HG03139 (cell line): ENCODE data around the gene LACTB.
A peak's percentile ranks its signal among the peaks of the same experiment; 100 is the strongest.

Source experiments
- ATAC-seq: cut with Tn5 transposase; IDR thresholded peaks from one replicate; pipeline ENCODE4 v1.9.1; 2021; ENCODE audit not compliant: unreplicated experiment

The LACTB gene

GRCh38 chr15:63121382-63122001 lies at the start of gene LACTB:
Gene LACTB (plus strand): TSS chr15:63121861. CDS start chr15:63121872, 11 bp downstream.
- peak; percentile 55 for ATAC-seq

- no peak for ATAC-seq
These were observed 49.5 kb upstream of the LACTB start for GRCh38 chr15:63072023-63072650.

GRCh38 chr15:63072809-63073277 lies 48.8 kb upstream of the LACTB start:
- ATAC-seq = no peak

GRCh38 chr15:63073497-63074172 lies 48.0 kb upstream of the LACTB start:
- no peak for ATAC-seq

GRCh38 chr15:63075015-63075983 lies 46.4 kb upstream of the LACTB start:
- no peak for ATAC-seq

- ATAC-seq = no peak
These were observed 45.5 kb upstream of the LACTB start for GRCh38 chr15:63075984-63076713.

DNA sequence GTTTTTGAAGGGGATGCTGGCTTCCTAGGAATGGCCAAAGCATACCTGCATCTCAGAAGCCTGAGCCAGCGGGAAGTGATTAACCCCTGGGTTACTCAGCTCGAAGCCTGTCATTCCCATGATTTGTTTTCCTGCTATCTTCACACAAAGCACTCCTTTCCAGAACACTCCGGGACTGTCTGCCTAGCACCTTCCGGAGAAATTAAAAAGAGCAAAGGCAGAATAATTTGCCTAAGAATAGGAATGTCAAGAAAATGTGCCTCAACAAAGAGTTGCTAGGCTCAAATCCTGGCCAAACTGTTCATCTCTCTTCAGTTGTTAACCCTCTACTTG lies 45.0 kb upstream of the LACTB start:
- no peak for ATAC-seq

GRCh38 chr15:63077952-63078351 lies 43.7 kb upstream of the LACTB start:
- no peak for ATAC-seq

- no peak for ATAC-seq
These were observed 41.6 kb upstream of the LACTB start for GRCh38 chr15:63079947-63080626.

DNA sequence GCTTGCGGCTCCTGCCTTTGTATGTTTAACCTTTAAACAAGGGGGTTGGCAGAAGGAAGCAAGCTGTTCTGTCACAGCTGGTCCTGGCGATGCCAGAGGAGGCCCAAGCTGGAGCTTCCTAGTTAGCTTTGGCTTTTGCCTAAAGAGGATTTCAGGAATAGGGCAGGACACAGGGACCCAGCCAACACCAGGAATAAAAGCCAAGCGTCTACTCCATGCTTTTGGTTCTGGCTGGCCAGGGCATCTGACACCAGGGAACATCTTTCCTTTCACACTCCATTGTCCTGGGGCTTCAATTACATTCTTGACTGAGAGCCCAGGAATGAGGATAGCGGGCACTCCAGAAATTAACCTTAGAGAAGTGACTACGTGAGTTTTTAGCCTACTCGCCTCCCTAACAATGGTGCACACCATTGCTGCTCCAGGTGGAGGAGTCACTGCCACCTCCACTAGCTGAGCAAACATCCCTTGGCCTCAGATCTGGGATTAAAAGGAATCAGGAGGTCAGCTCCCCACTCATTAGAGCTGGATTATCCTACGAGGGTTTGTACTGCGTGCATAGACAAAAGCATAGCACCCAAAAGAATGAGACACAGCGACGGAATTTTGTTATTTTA lies 40.9 kb upstream of the LACTB start:
- no peak for ATAC-seq

- ATAC-seq = no peak
These were observed 39.3 kb upstream of the LACTB start for GRCh38 chr15:63082366-63082765.

- ATAC-seq = no peak
These were observed 38.6 kb upstream of the LACTB start for GRCh38 chr15:63083044-63083443.

GRCh38 chr15:63083541-63083940 lies 38.1 kb upstream of the LACTB start:
- no peak for ATAC-seq

GRCh38 chr15:63084806-63085205 lies 36.9 kb upstream of the LACTB start:
- no peak for ATAC-seq

GRCh38 chr15:63085289-63085688 lies 36.4 kb upstream of the LACTB start:
- no peak for ATAC-seq

- ATAC-seq = no peak
These were observed 35.4 kb upstream of the LACTB start for GRCh38 chr15:63086271-63086670.

- no peak for ATAC-seq
These were observed 34.7 kb upstream of the LACTB start for GRCh38 chr15:63086947-63087346.

- no peak for ATAC-seq
These were observed 33.0 kb upstream of the LACTB start for GRCh38 chr15:63088533-63089245.
